HUES6 (cell line): Measurements from ENCODE around the gene INO80E.
A peak's percentile ranks its signal among the peaks of the same experiment; 100 is the strongest.

Experiments
- H3K27ac ChIP-seq: 2 replicates; pipeline ENCODE4 v1.7.0; 2013; ENCODE audit warnings: low read depth, mild to moderate bottlenecking, low read length, inconsistent platforms
- H3K27me3 ChIP-seq: 2 replicates; pipeline ENCODE4 v1.6.1; 2013; ENCODE audit warnings: low read length; ENCODE audit not compliant: control insufficient read depth, insufficient read depth
- H3K36me3 ChIP-seq: 2 replicates; pipeline ENCODE4 v1.6.1; 2013; ENCODE audit warnings: low read length; ENCODE audit not compliant: control insufficient read depth, insufficient read depth
- H3K4me1 ChIP-seq: 2 replicates; pipeline ENCODE4 v1.6.1; 2013; ENCODE audit warnings: low read length; ENCODE audit not compliant: control insufficient read depth, insufficient read depth
- H3K4me3 ChIP-seq: 2 replicates; pipeline ENCODE4 v1.5.1; 2013; ENCODE audit warnings: low read depth, low read length
- H3K9ac ChIP-seq: one replicate; pipeline ENCODE4 v1.6.1; 2013; ENCODE audit warnings: mild to moderate bottlenecking, low read length
- H3K9me3 ChIP-seq: 2 replicates; pipeline ENCODE4 v1.6.1; 2013; ENCODE audit warnings: low read depth, low read length; ENCODE audit not compliant: control insufficient read depth, insufficient read depth

Gene INO80E

GRCh38 chr16:29962344-29962994 is 33.6 kb upstream of the INO80E start:
- peak overlapping the region; percentile 53 for H3K9ac ChIP-seq
- no peaks in the 10 kb centered on the region for H3K9me3 ChIP-seq
- no peak overlapping the region for H3K27ac ChIP-seq

GRCh38 chr16:29963021-29963743 is 32.9 kb upstream of the INO80E start:
- no peaks in the 10 kb centered on the region for H3K9me3 ChIP-seq
- H3K9ac ChIP-seq, result no peak overlapping the region
- peaks cover 9% of the 10 kb centered on the region; the same call in 1 of the 2 replicates for H3K4me1 ChIP-seq
- H3K36me3 ChIP-seq, result peaks cover 4% of the 10 kb centered on the region
- no peak overlapping the region for H3K27ac ChIP-seq
- no peaks in the 10 kb centered on the region for H3K27me3 ChIP-seq
- peak overlapping the region; percentile 69 for H3K4me3 ChIP-seq

More at GRCh38 chr16:29962344-29962994, 33.6 kb upstream of the INO80E start:
- Histone ChIP-seq H3K4me3 (peak overlapping the region; percentile 69), H3K27me3 (no peaks in the 10 kb centered on the region), H3K36me3 (no peaks in the 10 kb centered on the region; the same call in 1 of the 2 replicates), H3K4me1 (peaks cover 9% of the 10 kb centered on the region; the same call in 1 of the 2 replicates)

- 0 out of 2 replicates have a peak, but pooled peaks cover 6% of the 10 kb centered on the region for H3K27me3 ChIP-seq
- no peak overlapping the region for H3K27ac ChIP-seq
- H3K9me3 ChIP-seq, result peaks cover 7% of the 10 kb centered on the region
- no peaks in the 10 kb centered on the region for H3K4me1 ChIP-seq
- H3K9ac ChIP-seq, result no peak overlapping the region
- peaks cover 34% of the 10 kb centered on the region for H3K36me3 ChIP-seq
- no peak overlapping the region for H3K4me3 ChIP-seq
These were observed 27.8 kb upstream of the INO80E start for GRCh38 chr16:29968205-29968604.

- H3K36me3 ChIP-seq, result peaks cover 34% of the 10 kb centered on the region
- H3K4me1 ChIP-seq, result peaks cover 13% of the 10 kb centered on the region
- H3K27me3 ChIP-seq, result 0 out of 2 replicates have a peak, but pooled peaks cover 6% of the 10 kb centered on the region
- no peak overlapping the region for H3K4me3 ChIP-seq
- no peak overlapping the region for H3K27ac ChIP-seq
- peaks cover 8% of the 10 kb centered on the region for H3K9me3 ChIP-seq
- H3K9ac ChIP-seq, result no peak overlapping the region
These were observed 24.7 kb upstream of the INO80E start for GRCh38 chr16:29971304-29971703.

DNA sequence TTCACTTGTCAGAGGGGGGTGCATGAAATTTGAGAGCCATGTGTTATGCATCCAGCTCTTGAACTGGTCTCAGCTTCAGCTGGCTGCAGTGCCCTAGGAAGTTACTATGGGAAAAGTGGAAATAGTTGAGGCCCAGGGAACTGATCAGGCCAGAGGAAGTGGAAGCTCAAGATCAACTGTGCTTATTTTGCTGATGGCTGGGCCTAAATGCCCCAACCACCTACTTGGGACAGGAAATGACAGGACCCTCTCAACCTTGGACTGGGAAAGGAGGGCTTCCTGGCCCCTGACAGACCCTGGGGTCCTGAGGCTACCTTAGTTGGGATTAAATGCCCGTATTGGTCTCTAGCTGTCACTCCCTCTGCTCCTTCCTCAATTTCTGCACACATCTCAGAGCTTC is 23.5 kb upstream of the INO80E start:
- peaks cover 8% of the 10 kb centered on the region for H3K9me3 ChIP-seq
- H3K27ac ChIP-seq, result no peak overlapping the region
- H3K9ac ChIP-seq, result no peak overlapping the region
- 0 out of 2 replicates have a peak, but pooled peaks cover 6% of the 10 kb centered on the region for H3K27me3 ChIP-seq
- peaks cover 21% of the 10 kb centered on the region for H3K4me1 ChIP-seq
- H3K36me3 ChIP-seq, result peaks cover 34% of the 10 kb centered on the region
- H3K4me3 ChIP-seq, result no peak overlapping the region

- H3K27ac ChIP-seq, result no peak overlapping the region
- no peak overlapping the region for H3K4me3 ChIP-seq
- peaks cover 21% of the 10 kb centered on the region for H3K4me1 ChIP-seq
- 0 out of 2 replicates have a peak, but pooled peaks cover 6% of the 10 kb centered on the region for H3K27me3 ChIP-seq
- peaks cover 35% of the 10 kb centered on the region for H3K36me3 ChIP-seq
- no peak overlapping the region for H3K9ac ChIP-seq
- peaks cover 8% of the 10 kb centered on the region for H3K9me3 ChIP-seq
These were observed 23.1 kb upstream of the INO80E start for GRCh38 chr16:29972992-29973383.

GRCh38 chr16:29973384-29974246 is 22.4 kb upstream of the INO80E start, which contains the start of gene TAOK2:
TAOK2 (plus strand) TSS chr16:29973868; CDS start chr16:29977773, 3,905 bp downstream.
- Histone ChIP-seq H3K4me3 (peak within 1 kb of the TSS; percentile 92), H3K9me3 (peaks cover 8% of the 10 kb centered on the region), H3K27me3 (0 out of 2 replicates have a peak, but pooled peaks cover 6% of the 10 kb centered on the region), H3K9ac (peak within 1 kb of the TSS; percentile 86), H3K27ac (peak within 1 kb of the TSS; percentile 48; the same call in 1 of the 2 replicates), H3K36me3 (peaks cover 35% of the 10 kb centered on the region), H3K4me1 (peaks cover 21% of the 10 kb centered on the region)

DNA sequence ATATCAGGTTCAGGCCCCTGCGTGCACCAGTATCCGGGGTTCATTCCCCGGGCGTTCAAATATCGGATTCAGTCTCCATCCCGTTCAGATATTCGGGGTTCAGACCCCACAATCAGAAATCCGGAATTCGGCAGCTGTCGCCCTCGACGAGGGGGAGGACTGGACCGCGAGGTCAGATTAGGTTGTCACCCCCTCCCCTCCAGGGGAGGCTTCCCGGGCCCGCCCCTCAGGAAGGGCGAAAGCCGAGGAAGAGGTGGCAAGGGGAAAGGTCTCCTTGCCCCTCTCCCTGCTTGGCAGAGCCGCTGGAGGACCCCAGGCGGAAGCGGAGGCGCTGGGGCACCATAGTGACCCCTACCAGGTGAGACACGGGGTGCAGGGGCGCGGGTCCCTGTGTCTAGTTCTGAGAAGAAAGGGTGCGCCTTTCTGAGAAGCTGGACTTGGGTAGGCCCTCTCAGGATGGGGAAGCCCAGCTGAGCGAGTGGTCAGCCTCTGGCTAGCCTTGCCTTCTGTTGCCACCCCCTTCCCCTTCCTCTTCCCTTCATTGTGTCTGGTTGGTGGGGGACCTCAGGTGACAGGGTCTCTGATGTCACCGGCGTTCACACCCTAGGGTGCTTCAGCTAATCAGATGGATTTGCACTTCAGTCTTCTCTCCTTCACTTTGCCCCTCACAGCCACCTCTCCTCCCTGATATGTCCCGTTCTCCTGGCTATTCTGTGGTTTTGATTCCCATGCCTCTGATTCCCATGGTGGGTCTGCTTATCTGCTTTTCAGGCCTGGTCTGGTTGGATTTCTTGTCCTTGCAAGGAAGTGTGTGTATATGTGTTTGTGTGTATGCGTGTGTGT is 21.5 kb upstream of the INO80E start:
- Histone ChIP-seq H3K4me3 (peak overlapping the region; percentile 92), H3K4me1 (peaks cover 21% of the 10 kb centered on the region), H3K27ac (peak overlapping the region; percentile 48; the same call in 1 of the 2 replicates), H3K9ac (peak overlapping the region; percentile 86), H3K27me3 (0 out of 2 replicates have a peak, but pooled peaks cover 6% of the 10 kb centered on the region), H3K9me3 (peaks cover 8% of the 10 kb centered on the region), H3K36me3 (peaks cover 39% of the 10 kb centered on the region)

GRCh38 chr16:29975134-29975538 is 20.9 kb upstream of the INO80E start:
- H3K9ac ChIP-seq, result no peak overlapping the region
- H3K36me3 ChIP-seq, result peaks cover 41% of the 10 kb centered on the region
- peaks cover 8% of the 10 kb centered on the region for H3K9me3 ChIP-seq
- peak overlapping the region; percentile 92 for H3K4me3 ChIP-seq
- H3K27ac ChIP-seq, result no peak overlapping the region
- H3K4me1 ChIP-seq, result peaks cover 21% of the 10 kb centered on the region
- 0 out of 2 replicates have a peak, but pooled peaks cover 6% of the 10 kb centered on the region for H3K27me3 ChIP-seq
